SK-N-MC (cell line): Measurements from ENCODE around the gene DGKD.

ENCODE experiments used
- EZH2 ChIP-seq: fragments of 200-600 bp; sonication (generic); IDR thresholded peaks from one replicate; pipeline ENCODE4 v1.6.1; 2017; ENCODE audit warnings: antibody characterized with exemption
- FOXP2 ChIP-seq: optimal IDR thresholded peaks from 2 replicates; pipeline ENCODE3; 2011; ENCODE audit warnings: mild to moderate bottlenecking, moderate library complexity; ENCODE audit not compliant: insufficient read depth; ENCODE audit errors: extremely low read length, control extremely low read depth
- POLR2AphosphoS5 ChIP-seq: IDR thresholded peaks from 2 replicates; pipeline ENCODE4 v1.6.1; 2012; ENCODE audit warnings: mild to moderate bottlenecking, low read depth, low read length, borderline replicate concordance

DNA sequence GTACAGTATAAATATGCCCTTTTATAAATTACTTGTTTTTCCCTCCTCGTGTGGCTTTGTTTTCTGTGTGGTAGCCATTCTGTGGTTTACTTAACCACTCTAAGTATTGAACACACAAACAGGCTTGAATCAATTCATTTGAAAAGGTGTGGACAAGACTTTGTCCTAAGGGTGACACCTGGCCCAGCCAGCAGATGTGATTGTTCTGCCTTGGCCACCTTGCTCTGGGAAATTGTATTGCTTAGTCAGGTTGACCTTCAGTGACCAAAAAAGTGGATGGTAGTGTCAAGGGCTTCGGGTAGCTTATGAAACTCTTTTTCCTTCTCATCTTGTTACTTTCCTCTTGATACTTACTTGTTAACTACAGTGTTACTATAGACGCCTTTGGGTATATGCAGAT lies 61.9 kb downstream of the DGKD start:
- no peak for TF ChIP-seq POLR2AphosphoS5
- TF ChIP-seq EZH2: no peak
- TF ChIP-seq FOXP2: no peak
